Pancreas (tissue), 10 donors: ENCODE measurements around the gene PBX4. TPM values are rescaled to one million over a fixed set of nuclear protein-coding genes. Genes with fewer than 3 reads are reported as not detected.

ENCODE experiments used
- ATAC-seq, 4 donors: fragments of 200-7000 bp; cut with Tn5 transposase; one replicate each; pipeline versions ENCODE4 v1.8.0 to v1.9.1; 2020; ENCODE audit warnings: mild to moderate bottlenecking in 4 of 4, moderate library complexity in 4 of 4
- DNase-seq, 6 donors: peaks; one replicate each; pipeline ENCODE4 v3.0.0-alpha.2; 2020
- FAIRE-seq: peaks from 2 replicates; lab custom pipeline; 2012; peaks lifted over from hg19 to GRCh38; lab: Jason Lieb, UNC
- H3K27ac ChIP-seq, 4 donors: fragments of 200-600 bp; sonication (generic); 1 replicate in 3 of 4; 2 replicates in 1 of 4; pipeline versions ENCODE4 v1.5.0 to v1.8.0; 2020
- H3K27me3 ChIP-seq, 4 donors: fragments of 200-600 bp; one replicate each; pipeline ENCODE4 v1.8.0; 2021
- H3K36me3 ChIP-seq, 3 donors: fragments of 200-600 bp; sonication (generic) in 1 of 3; one replicate each; pipeline versions ENCODE4 v1.5.0 to v1.8.0; 2020 to 2021
- H3K4me1 ChIP-seq, 3 donors: fragments of 200-600 bp; one replicate each; pipeline ENCODE4 v1.8.0; 2021
- H3K4me3 ChIP-seq, 4 donors: fragments of 200-600 bp; sonication (generic) in 2 of 4; one replicate each; pipeline versions ENCODE4 v1.5.0 to v1.8.0; 2020 to 2021
- H3K9me3 ChIP-seq, 4 donors: fragments of 200-600 bp; one replicate each; pipeline ENCODE4 v1.8.0; 2021
- WGBS, 2 donors: extraction: QIAGEN DNeasy Blood & Tissue Kit; methylation state at CpG; one replicate each; pipeline ENCODE4 v1.1.7; 2013; 5-methylcytosine and 5-hydroxymethylcytosine counted together
- intact Hi-C, 3 donors: fragments of 100-400 bp; cut with DNase I; formaldehyde crosslinking; loops; one replicate each; pipeline versions ENCODE4 v1.11.1 to v1.14.2; 2022
- polyA plus RNA-seq, 2 donors: library from polyadenylated mRNA; stranded (reverse); fragments of 200-250 nt; gene quantifications; one replicate each; pipeline ENCODE4 v1.2.3, GENCODE V29; 2013
- total RNA-seq, 6 donors: library from RNA; stranded (reverse); fragmentation: NEBNext Ultra II Directional in 4 of 6; extraction: Animal tissue kit (Norgen Biotek cat#: 25700) in 4 of 6; gene quantifications; one replicate each; pipeline versions ENCODE4 v1.2.1 to v1.2.4, GENCODE V29; 2021 to 2023
- TF ChIP-seq, protein P1 (sequence below), 4 donors: fragments of 200-600 bp; sonication (generic) in 3 of 4; IDR thresholded peaks; one replicate each; pipeline versions ENCODE4 v1.5.0 to v1.8.0; 2021; ENCODE audit warnings: antibody characterized with exemption in 4 of 4
- donor health status: healthy with polysubstance abuse.
- donor health status: DM: no; HTN: no; CAD: no; lungs with moderate emphysema.
- donor health status: DM: no; HTN: no; CAD: no.
- donor health status: control.
- donor health status: control.
- donor health status: Bipolar disorder and iron deficiency.
- donor health status: DM: yes; HTN: yes; CAD: no.
- donor health status: DM: no; HTN: no; CAD: no.
- donor health status: DM: no; HTN: no; CAD: no.
- donor health status: DM: yes; HTN: yes; CAD: no.

Gene PBX4
- total and polyA plus RNA-seq, 8 donors, result 0.18 to 4.0 (median 0.49) TPM

DNA sequence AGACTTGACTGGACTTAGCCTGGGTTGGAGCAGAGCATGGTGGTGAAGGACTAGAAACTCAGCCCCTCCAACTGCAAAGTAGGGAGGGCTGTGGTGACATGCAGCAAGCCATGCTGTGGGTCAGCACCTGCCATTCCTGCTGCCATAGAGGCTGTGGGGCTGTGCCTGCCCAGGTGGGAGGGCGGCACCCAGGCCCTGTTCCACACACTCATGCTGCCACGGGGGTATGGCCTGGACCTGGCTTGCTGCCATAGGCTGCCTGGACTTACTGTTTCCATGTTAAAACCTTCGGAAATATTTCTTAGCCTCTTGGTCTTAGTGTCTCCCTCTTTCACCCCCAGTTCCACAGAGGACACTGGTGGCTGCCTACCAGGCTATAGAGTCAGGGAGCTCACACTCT lies 51.1 kb downstream of the PBX4 start:
- no peak for FAIRE-seq
- TF ChIP-seq, protein P1, sequence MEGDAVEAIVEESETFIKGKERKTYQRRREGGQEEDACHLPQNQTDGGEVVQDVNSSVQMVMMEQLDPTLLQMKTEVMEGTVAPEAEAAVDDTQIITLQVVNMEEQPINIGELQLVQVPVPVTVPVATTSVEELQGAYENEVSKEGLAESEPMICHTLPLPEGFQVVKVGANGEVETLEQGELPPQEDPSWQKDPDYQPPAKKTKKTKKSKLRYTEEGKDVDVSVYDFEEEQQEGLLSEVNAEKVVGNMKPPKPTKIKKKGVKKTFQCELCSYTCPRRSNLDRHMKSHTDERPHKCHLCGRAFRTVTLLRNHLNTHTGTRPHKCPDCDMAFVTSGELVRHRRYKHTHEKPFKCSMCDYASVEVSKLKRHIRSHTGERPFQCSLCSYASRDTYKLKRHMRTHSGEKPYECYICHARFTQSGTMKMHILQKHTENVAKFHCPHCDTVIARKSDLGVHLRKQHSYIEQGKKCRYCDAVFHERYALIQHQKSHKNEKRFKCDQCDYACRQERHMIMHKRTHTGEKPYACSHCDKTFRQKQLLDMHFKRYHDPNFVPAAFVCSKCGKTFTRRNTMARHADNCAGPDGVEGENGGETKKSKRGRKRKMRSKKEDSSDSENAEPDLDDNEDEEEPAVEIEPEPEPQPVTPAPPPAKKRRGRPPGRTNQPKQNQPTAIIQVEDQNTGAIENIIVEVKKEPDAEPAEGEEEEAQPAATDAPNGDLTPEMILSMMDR (IDR thresholded peaks at IDR 0.05), result no peak
- 67 to 87% methylated on average over 3 of the region's 3 CpGs for WGBS, 2 donors

DNA sequence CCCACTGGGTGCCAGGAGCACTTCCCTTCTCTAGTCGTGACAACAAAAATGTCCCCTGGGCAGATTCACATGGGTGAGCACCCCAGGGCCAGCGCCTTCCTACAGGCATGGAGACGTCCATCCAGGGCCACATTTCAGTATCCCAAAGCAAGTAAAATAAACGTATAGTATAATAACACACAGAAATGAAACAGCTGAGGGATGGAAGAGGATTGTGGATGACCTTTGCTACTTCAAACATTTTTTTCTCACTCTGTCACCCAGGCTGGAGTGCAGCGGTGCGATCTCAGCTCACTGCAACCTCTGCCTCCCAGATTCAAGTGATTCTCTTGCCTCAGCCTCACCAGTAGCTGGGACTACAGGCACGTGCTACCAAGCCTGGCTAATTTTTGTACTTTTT lies 52.2 kb downstream of the PBX4 start:
- no peak overlapping the region for H3K27ac ChIP-seq
- no peak overlapping the region for H3K4me3 ChIP-seq
- ATAC-seq (no peak), DNase-seq (no peak), FAIRE-seq (no peak)
- H3K27me3 ChIP-seq, result no peaks in the 10 kb centered on the region
- H3K4me1 ChIP-seq, result no peaks in the 10 kb centered on the region
- H3K36me3 ChIP-seq, result no peaks in the 10 kb centered on the region
- TF ChIP-seq, protein P1 (IDR thresholded peaks at IDR 0.05), result no peak
- 58 to 62% methylated on average over 7 of the region's 7 CpGs for WGBS, 2 donors
- no peaks in the 10 kb centered on the region for H3K9me3 ChIP-seq
- intact Hi-C loops, result no loop called here

More for the DNA sequence above, 51.1 kb downstream of the PBX4 start:
- Histone ChIP-seq H3K27me3 (no peaks in the 10 kb centered on the region), H3K36me3 (no peaks in the 10 kb centered on the region), H3K4me1 (no peaks in the 10 kb centered on the region), H3K27ac (no peak overlapping the region), H3K9me3 (no peaks in the 10 kb centered on the region), H3K4me3 (no peak overlapping the region)
- DNase-seq, result no peak
- intact Hi-C loops, result no loop called here
- ATAC-seq, result no peak

DNA sequence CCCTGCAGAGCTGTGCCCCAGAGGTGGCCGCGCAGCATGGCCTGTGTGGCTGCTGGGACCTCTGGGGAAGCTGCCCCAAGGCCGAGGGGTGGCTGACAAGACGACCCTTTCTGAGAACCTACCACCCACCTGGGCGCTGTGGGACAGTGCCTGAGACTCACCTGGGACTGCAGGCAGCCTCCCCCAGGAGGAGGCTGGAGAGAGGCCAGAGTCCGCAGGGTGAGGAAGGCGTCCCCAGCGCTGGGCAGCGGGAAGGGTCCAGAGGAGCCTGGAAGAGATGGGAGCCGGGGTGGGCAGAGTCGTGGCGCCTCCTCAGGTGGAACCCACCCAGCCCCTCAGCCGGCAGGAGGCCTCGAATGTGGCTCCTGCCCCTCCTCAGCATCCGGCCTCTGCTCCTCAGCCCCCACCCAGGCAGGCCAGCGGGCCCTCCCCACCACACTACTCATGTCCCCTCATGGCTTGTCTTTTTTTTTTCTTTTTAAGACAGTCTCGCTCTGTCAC lies 55.1 kb downstream of the PBX4 start:
- Histone ChIP-seq H3K27ac (no peak overlapping the region), H3K4me1 (no peaks in the 10 kb centered on the region), H3K9me3 (no peaks in the 10 kb centered on the region), H3K4me3 (no peak overlapping the region), H3K27me3 (no peaks in the 10 kb centered on the region), H3K36me3 (no peaks in the 10 kb centered on the region)
- no peak for DNase-seq
- intact Hi-C loops, result no loop called here
- TF ChIP-seq, protein P1 (IDR thresholded peaks at IDR 0.05), result no peak
- 83 to 89% methylated on average over 13 to 17 of the region's 17 CpGs for WGBS, 2 donors
- ATAC-seq, result no peak
- no peak for FAIRE-seq

GRCh38 chr19:19562665-19563347 lies 55.7 kb downstream of the PBX4 start:
- DNase-seq, result no peak
- no peak for FAIRE-seq
- H3K4me1 ChIP-seq, result no peaks in the 10 kb centered on the region
- no peak for ATAC-seq
- WGBS, 2 donors, result 55 to 56% methylated on average over 13 to 17 of the region's 17 CpGs
- intact Hi-C loops, result no loop called here
- H3K4me3 ChIP-seq, result no peak overlapping the region
- no peaks in the 10 kb centered on the region for H3K27me3 ChIP-seq
- H3K27ac ChIP-seq, result no peak overlapping the region
- no peaks in the 10 kb centered on the region for H3K9me3 ChIP-seq
- TF ChIP-seq, protein P1 (IDR thresholded peaks at IDR 0.05), result no peak
- no peaks in the 10 kb centered on the region for H3K36me3 ChIP-seq
